ENCODE results near the gene CFAP92.

The CFAP92 gene

GRCh38 chr3:128993461-128994172 is at the start of gene CFAP92:
CFAP92 (minus strand) TSS chr3:128994076; CDS start chr3:128993304, 772 bp downstream.
- peak; percentile 76 for DNase-seq

- DNase-seq: no peak
Measured at GRCh38 chr3:129040579-129041300, 46.9 kb upstream of the CFAP92 start.

GRCh38 chr3:129040039-129040336 is 46.1 kb upstream of the CFAP92 start:
- no peak for DNase-seq

GRCh38 chr3:129039271-129040038 is 45.6 kb upstream of the CFAP92 start:
- peak; percentile 62 for DNase-seq

- no peak for DNase-seq
Measured at GRCh38 chr3:129038121-129038855, 44.4 kb upstream of the CFAP92 start.

GRCh38 chr3:129037093-129037419 is 43.2 kb upstream of the CFAP92 start:
- DNase-seq: no peak

- no peak for DNase-seq
Measured at GRCh38 chr3:129036222-129037092, 42.6 kb upstream of the CFAP92 start.

GRCh38 chr3:129035360-129036221 is 41.7 kb upstream of the CFAP92 start:
- DNase-seq: no peak

GRCh38 chr3:129034642-129035041 is 40.8 kb upstream of the CFAP92 start:
- no peak for DNase-seq

GRCh38 chr3:129033633-129034321 is 39.9 kb upstream of the CFAP92 start:
- no peak for DNase-seq

GRCh38 chr3:129033151-129033550 is 39.3 kb upstream of the CFAP92 start:
- DNase-seq: no peak

GRCh38 chr3:129032716-129033115 is 38.8 kb upstream of the CFAP92 start:
- DNase-seq: no peak

GRCh38 chr3:129031476-129032215 is 37.8 kb upstream of the CFAP92 start:
- no peak for DNase-seq

- DNase-seq: no peak
Measured at GRCh38 chr3:129030611-129031010, 36.7 kb upstream of the CFAP92 start.

- DNase-seq: no peak
Measured at GRCh38 chr3:129028866-129029265, 35.0 kb upstream of the CFAP92 start.

GRCh38 chr3:129027544-129027880 is 33.6 kb upstream of the CFAP92 start:
- no peak for DNase-seq

GRCh38 chr3:129026728-129027543 is 33.1 kb upstream of the CFAP92 start:
- peak; percentile 94 for DNase-seq

- DNase-seq: no peak
Measured at GRCh38 chr3:129025691-129026435, 32.0 kb upstream of the CFAP92 start.
